ENCODE results near the gene ZBP1. TPM values are rescaled to one million over a fixed set of nuclear protein-coding genes. Genes with fewer than 3 reads are reported as not detected.
A peak's percentile ranks its signal among the peaks of the same experiment; 100 is the strongest.

Gene ZBP1
- total RNA-seq, 2 donors from 2014 or later = 4.1 to 6.1 TPM

- Histone ChIP-seq H3K27me3 (replicated peaks; ENCODE audit: insufficient read depth) (no peaks in the 10 kb centered on the region), H3K9me3 (no peaks in the 10 kb centered on the region), H3K27ac (no peak overlapping the region), H3K36me3 (no peaks in the 10 kb centered on the region), H3K4me1 (ENCODE audit: control insufficient read depth in 1 of 2, low read depth in 2 of 2) (no peaks in the 10 kb centered on the region), H3K4me3 (peak overlapping the region; percentile 5)
- ATAC-seq (ENCODE audit: insufficient number of reproducible peaks, low FRiP score, low read depth) (no peak), DNase-seq (ENCODE audit: low spot score) (no peak)
- TF ChIP-seq, protein P1, sequence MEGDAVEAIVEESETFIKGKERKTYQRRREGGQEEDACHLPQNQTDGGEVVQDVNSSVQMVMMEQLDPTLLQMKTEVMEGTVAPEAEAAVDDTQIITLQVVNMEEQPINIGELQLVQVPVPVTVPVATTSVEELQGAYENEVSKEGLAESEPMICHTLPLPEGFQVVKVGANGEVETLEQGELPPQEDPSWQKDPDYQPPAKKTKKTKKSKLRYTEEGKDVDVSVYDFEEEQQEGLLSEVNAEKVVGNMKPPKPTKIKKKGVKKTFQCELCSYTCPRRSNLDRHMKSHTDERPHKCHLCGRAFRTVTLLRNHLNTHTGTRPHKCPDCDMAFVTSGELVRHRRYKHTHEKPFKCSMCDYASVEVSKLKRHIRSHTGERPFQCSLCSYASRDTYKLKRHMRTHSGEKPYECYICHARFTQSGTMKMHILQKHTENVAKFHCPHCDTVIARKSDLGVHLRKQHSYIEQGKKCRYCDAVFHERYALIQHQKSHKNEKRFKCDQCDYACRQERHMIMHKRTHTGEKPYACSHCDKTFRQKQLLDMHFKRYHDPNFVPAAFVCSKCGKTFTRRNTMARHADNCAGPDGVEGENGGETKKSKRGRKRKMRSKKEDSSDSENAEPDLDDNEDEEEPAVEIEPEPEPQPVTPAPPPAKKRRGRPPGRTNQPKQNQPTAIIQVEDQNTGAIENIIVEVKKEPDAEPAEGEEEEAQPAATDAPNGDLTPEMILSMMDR (IDR thresholded peaks at IDR 0.05) = no peak
Observed at GRCh38 chr20:57618764-57619050, 1.5 kb downstream of the ZBP1 start.

- no peaks in the 10 kb centered on the region for H3K4me1 ChIP-seq (ENCODE audit: control insufficient read depth in 1 of 2, low read depth in 2 of 2)
- H3K27ac ChIP-seq = no peak overlapping the region
- H3K4me3 ChIP-seq = no peak overlapping the region
- DNase-seq (ENCODE audit: low spot score) = no peak
- H3K27me3 ChIP-seq (replicated peaks; ENCODE audit: insufficient read depth) = no peaks in the 10 kb centered on the region
- TF ChIP-seq, protein P1 (IDR thresholded peaks at IDR 0.05) = no peak
- H3K36me3 ChIP-seq = no peaks in the 10 kb centered on the region
- H3K9me3 ChIP-seq = no peaks in the 10 kb centered on the region
- ATAC-seq (ENCODE audit: insufficient number of reproducible peaks, low FRiP score, low read depth) = no peak
Observed at GRCh38 chr20:57618091-57618763, 2.0 kb downstream of the ZBP1 start.

GRCh38 chr20:57617079-57617795 is 3.0 kb downstream of the ZBP1 start:
- no peaks in the 10 kb centered on the region for H3K27me3 ChIP-seq (replicated peaks; ENCODE audit: insufficient read depth)
- no peaks in the 10 kb centered on the region for H3K9me3 ChIP-seq
- H3K4me1 ChIP-seq (ENCODE audit: control insufficient read depth in 1 of 2, low read depth in 2 of 2) = no peaks in the 10 kb centered on the region
- H3K4me3 ChIP-seq = no peak overlapping the region
- DNase-seq (ENCODE audit: low spot score) = no peak
- no peak overlapping the region for H3K27ac ChIP-seq
- H3K36me3 ChIP-seq = no peaks in the 10 kb centered on the region
- TF ChIP-seq, protein P1 (IDR thresholded peaks at IDR 0.05) = no peak
- no peak for ATAC-seq (ENCODE audit: insufficient number of reproducible peaks, low FRiP score, low read depth)

DNA sequence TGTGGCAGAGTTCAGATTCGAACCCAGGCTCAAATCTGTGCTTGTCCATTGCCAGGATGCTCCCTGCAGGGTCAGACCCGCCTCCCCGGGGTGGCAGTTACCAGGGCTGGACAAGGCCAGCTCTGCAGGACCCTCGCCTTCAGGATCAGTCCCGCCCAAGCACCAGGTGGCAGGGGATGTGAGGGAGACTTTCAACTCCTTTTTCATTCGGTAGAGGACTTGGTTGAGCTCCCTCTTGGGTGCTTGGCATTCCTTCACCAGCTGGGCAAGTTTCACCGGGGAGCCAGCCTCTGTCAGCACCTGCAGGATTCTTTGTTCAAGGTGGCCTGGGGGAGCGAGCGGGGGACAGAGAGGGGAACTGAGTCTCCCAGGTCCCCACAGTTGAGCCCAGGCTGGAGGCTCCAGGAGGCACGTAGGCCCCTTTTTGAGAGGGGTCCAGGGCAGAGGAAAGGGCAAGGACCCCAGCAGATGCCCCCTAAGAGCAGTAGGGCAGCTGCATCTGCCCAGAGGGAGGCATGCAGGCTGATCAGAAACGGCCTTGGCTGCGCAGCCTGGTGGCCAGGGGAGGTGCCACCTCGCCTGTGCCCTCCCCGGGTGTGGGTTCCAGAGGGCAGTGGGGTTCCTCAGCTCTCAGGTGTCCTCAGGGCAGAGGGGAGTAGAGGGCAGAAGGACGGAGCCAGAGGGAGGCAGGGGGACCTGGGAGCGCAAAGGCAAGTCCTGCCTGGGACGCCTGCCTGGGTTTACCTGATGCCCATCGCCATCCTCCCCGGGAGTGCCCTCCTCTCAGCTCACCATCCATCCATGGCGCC is 3.9 kb downstream of the ZBP1 start:
- DNase-seq (ENCODE audit: low spot score) (no peak), ATAC-seq (ENCODE audit: insufficient number of reproducible peaks, low FRiP score, low read depth) (no peak)
- no peaks in the 10 kb centered on the region for H3K36me3 ChIP-seq
- no peak overlapping the region for H3K4me3 ChIP-seq
- no peaks in the 10 kb centered on the region for H3K9me3 ChIP-seq
- no peak overlapping the region for H3K27ac ChIP-seq
- TF ChIP-seq, protein P1 (IDR thresholded peaks at IDR 0.05) = no peak
- no peaks in the 10 kb centered on the region for H3K27me3 ChIP-seq (replicated peaks; ENCODE audit: insufficient read depth)
- no peaks in the 10 kb centered on the region for H3K4me1 ChIP-seq (ENCODE audit: control insufficient read depth in 1 of 2, low read depth in 2 of 2)

GRCh38 chr20:57615445-57615811 is 4.8 kb downstream of the ZBP1 start:
- Histone ChIP-seq H3K36me3 (no peaks in the 10 kb centered on the region), H3K27ac (no peak overlapping the region), H3K9me3 (no peaks in the 10 kb centered on the region), H3K4me3 (no peak overlapping the region), H3K27me3 (replicated peaks; ENCODE audit: insufficient read depth) (no peaks in the 10 kb centered on the region), H3K4me1 (ENCODE audit: control insufficient read depth in 1 of 2, low read depth in 2 of 2) (no peaks in the 10 kb centered on the region)
- TF ChIP-seq, protein P1 (IDR thresholded peaks at IDR 0.05) = no peak
- ATAC-seq (ENCODE audit: insufficient number of reproducible peaks, low FRiP score, low read depth) (no peak), DNase-seq (ENCODE audit: low spot score) (no peak)
